Astrocyte of the cerebellum (primary cell): ENCODE data around the gene MFSD2B.
"Not testable (repeated sequence)": the region's sequence is repeated elsewhere in the genome, so short reads cannot be mapped to it uniquely, and the experiment has no call there.

Experiments used
- DNase-seq: peaks from one replicate; pipeline ENCODE4 v3.0.0-alpha.2; 2011; ENCODE audit warnings: low read depth
- H3K4me3 ChIP-seq: 2 replicates; pipeline ENCODE4 v1.5.1; 2011; ENCODE audit warnings: mild to moderate bottlenecking, low read depth, low read length, moderate library complexity
- in situ Hi-C: cut with HindIII; loops from 2 replicates; pipeline ENCODE4 v1.10.0; 2017; ENCODE audit warnings: low sequenced_read_pairs
- TF ChIP-seq, protein P1 (sequence below): IDR thresholded peaks from 2 replicates; pipeline ENCODE4 v1.5.1; 2012; ENCODE audit warnings: low read length, low read depth, moderate library complexity, mild to moderate bottlenecking; ENCODE audit errors: missing control alignments

MFSD2B gene

DNA sequence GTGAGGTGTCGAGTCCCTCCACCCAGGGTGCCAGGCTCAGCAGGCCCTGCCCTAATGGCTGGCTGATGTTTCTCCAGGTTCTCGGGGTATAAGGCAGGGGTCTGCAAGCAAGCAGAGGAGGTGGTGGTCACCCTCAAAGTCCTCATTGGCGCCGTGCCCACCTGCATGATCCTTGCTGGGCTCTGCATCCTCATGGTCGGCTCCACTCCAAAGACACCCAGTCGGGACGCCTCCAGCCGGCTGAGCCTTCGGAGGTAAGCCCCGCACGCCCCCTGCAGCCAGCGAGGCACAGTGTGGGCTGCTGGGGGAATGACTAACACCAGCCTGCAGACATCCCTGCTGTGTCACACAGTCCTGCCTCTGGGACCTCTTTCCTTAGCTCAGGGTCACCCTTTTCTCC lies 14.1 kb downstream of the MFSD2B start:
- in situ Hi-C loops = no loop called here
- no peak for DNase-seq
- H3K4me3 ChIP-seq = no peak overlapping the region
- TF ChIP-seq, protein P1, sequence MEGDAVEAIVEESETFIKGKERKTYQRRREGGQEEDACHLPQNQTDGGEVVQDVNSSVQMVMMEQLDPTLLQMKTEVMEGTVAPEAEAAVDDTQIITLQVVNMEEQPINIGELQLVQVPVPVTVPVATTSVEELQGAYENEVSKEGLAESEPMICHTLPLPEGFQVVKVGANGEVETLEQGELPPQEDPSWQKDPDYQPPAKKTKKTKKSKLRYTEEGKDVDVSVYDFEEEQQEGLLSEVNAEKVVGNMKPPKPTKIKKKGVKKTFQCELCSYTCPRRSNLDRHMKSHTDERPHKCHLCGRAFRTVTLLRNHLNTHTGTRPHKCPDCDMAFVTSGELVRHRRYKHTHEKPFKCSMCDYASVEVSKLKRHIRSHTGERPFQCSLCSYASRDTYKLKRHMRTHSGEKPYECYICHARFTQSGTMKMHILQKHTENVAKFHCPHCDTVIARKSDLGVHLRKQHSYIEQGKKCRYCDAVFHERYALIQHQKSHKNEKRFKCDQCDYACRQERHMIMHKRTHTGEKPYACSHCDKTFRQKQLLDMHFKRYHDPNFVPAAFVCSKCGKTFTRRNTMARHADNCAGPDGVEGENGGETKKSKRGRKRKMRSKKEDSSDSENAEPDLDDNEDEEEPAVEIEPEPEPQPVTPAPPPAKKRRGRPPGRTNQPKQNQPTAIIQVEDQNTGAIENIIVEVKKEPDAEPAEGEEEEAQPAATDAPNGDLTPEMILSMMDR = peak; percentile 45

DNA sequence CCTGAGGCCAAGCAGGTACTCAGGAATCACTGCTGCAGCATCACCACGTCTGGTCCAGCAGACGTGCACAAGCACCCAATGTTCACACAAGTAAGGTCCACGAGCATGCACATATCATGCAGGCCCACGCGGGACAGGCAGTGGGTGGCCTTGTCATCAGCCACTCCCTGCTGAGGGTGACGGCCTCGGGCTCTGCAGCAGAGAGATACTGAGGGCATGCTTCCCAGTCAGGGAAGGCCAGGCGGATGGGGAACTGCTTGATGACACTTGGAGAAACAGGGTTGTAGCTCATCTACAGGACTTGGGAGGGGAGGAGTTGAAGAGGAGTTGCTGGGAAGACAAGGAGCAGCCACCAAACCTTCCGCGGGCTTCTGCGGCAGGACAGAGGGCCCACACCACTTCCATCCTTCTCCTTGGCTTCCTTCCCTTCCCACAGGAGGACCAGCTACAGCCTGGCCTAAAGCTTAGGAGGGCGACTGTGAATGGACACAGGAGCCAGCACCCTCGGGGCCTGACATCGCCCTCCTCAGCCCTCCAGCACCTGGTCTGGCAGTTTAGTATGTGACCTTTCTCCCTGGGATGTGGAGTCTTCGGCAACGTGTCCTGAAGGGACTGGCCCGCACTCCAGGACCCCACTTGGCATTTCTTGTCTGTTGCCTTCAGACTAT lies 15.2 kb downstream of the MFSD2B start:
- H3K4me3 ChIP-seq = no peak overlapping the region
- no peak for DNase-seq
- in situ Hi-C loops = no loop called here
- TF ChIP-seq, protein P1 = no peak

DNA sequence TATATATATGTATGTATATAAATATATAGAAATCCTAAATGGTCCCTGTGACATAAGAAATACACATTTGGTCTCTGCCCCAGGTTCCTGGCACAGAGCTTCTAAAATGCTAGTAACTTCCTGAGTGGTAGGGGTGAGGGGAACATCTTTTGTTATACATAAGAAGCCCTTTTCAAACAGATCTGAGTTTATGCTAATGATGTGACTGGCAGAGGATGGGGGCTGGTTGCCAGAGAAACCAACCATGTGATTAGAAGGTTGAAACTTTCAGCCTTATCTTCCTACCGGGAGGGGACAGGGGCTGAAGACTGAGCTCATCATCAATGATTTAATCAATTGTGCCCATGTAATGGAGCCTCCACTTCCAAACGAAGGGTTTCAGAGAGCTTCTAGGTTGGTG lies 16.3 kb downstream of the MFSD2B start:
- no peak overlapping the region for H3K4me3 ChIP-seq
- DNase-seq = no peak
- TF ChIP-seq, protein P1 = no peak
- in situ Hi-C loops = no loop called here

DNA sequence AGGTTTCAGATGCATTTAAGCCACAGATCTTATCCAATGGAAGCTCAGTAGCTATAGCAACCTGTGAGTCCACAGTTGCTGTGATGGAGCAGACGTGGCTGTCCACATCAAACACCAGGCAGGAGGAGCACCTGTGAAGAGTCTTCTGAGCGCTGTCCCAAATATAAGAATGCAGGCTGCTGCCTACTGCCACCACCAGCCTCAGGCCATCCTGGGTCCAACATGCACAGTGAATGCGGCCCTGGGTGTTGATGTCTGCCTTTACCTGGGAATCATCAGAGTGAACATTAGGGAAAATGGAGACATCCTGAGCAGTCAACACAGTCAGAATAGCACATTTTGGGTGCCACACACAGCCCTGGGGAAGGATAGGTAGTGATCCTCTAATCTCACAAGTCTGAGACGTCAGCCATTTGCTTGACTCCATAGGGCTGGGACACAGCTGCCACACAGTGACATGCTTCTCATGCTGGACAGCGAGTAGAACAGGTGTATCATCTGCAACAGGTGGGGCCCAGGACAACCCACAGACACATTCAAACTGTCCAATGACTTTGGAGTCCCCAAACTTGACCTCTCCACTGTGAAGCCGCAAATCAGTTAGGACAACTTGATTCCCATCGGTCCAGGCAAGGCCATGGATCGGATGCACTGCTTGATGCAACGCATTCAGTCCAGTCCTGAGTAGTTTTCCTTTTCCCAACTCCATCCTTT lies 29.1 kb downstream of the MFSD2B start:
- in situ Hi-C loops = no loop called here
- H3K4me3 ChIP-seq = no peak overlapping the region
- TF ChIP-seq, protein P1 = no peak
- no peak for DNase-seq

DNA sequence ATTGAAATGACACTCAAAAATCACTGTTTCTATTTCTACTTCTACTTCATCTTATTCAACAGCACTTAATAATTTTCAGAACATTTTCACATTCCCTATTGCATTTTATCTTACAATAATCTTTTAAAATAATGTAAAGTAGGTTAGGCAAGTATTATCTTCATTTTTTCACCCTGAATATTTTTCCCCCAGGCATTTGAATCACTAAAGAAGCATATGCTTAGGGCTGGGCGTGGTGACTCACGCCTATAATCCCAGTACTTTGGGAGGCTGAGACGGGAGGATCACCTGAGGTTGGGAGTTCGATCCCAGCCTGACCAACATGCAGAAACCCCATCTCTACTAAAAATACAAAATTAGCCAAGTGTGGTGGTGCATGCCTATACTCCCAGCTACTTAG lies 30.6 kb downstream of the MFSD2B start:
- no peak overlapping the region for H3K4me3 ChIP-seq
- TF ChIP-seq, protein P1 = no peak
- DNase-seq = no peak
- in situ Hi-C loops = no loop called here

DNA sequence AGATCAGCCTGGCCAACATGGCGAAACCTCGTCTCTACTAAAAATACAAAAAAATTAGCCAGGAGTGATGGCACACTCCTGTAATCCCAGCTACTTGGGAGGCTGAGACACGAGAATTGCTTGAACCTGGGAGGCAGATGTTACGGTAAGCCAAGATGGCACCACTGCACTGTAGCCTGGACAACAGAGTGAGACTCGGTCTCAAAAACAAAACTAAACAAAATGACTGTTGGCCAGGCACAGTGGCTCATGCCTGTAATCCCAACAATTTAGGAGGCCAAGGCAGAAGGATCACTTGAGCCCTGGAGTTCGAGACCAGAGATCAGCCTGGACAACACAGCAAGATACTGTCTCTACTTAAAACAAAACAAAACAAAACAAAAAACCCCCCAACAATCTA lies 33.2 kb downstream of the MFSD2B start:
- H3K4me3 ChIP-seq, in situ Hi-C loops: not testable (repeated sequence)

More for the DNA sequence above, 33.2 kb downstream of the MFSD2B start:
- not testable (repeated sequence) for DNase-seq
